Activated T-helper 17 cell treated with anti-CD3 and anti-CD28 coated beads, Interleukin-2, amount 50 U/mL, for 72 hours (primary cell): Measurements from ENCODE around the gene ARHGEF2. TPM values are rescaled to one million over a fixed set of nuclear protein-coding genes. Genes with fewer than 3 reads are reported as not detected.
"Not testable (repeated sequence)": the region's sequence is repeated elsewhere in the genome, so short reads cannot be mapped to it uniquely, and the experiment has no call there.

Experiments
- ATAC-seq: fragments of 150-1000 bp; cut with Tn5 transposase; replicated peaks from 2 replicates; pipeline ENCODE4 v1.10.0; 2021; ENCODE audit warnings: mild to moderate bottlenecking, moderate library complexity
- H3K27ac Mint-ChIP-seq: one replicate; pipeline ENCODE4 v1.8.0; 2022; ENCODE audit warnings: mixed read lengths
- H3K27me3 Mint-ChIP-seq: one replicate; pipeline ENCODE4 v1.8.0; 2022; ENCODE audit warnings: mixed read lengths
- H3K36me3 Mint-ChIP-seq: one replicate; pipeline ENCODE4 v1.8.0; 2022; ENCODE audit warnings: low read depth, mild to moderate bottlenecking, mixed read lengths
- H3K4me1 Mint-ChIP-seq: one replicate; pipeline ENCODE4 v1.8.0; 2022; ENCODE audit warnings: mixed read lengths
- H3K4me3 Mint-ChIP-seq: one replicate; pipeline ENCODE4 v1.8.0; 2022; ENCODE audit warnings: mild to moderate bottlenecking, mixed read lengths
- H3K9me3 Mint-ChIP-seq: one replicate; pipeline ENCODE4 v1.8.0; 2022; ENCODE audit warnings: mixed read lengths
- total RNA-seq, 2 donors: library from RNA; stranded (reverse); gene quantifications; one replicate each; pipeline ENCODE4 v1.2.3, GENCODE V29; 2022

ARHGEF2 gene
- total RNA-seq, 2 donors from 2014 or later = 108 to 205 TPM

DNA sequence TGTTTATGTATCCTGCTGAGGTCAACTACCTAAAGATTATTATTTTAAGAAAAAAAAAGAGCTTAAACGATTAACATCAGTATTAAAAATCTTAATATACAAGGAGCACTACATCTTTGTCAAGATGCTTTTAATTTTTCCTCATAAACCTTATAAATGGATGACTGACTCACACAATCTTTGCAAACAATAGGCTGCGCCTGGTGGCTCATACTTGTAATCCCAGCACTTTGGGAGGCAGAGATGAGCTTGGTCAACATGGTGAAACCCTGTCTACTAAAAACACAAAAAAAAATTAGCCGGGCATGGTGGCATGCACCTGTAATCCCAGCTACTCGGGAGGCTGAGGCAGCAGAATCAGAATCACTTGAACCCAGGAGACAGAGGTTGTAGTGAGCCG is 45.9 kb downstream of the ARHGEF2 start:
- peaks cover 8% of the 10 kb centered on the region for H3K4me1 Mint-ChIP-seq
- no peaks in the 10 kb centered on the region for H3K9me3 Mint-ChIP-seq
- no peaks in the 10 kb centered on the region for H3K27me3 Mint-ChIP-seq
- no peak for ATAC-seq
- no peak overlapping the region for H3K4me3 Mint-ChIP-seq
- H3K27ac Mint-ChIP-seq = no peak overlapping the region
- H3K36me3 Mint-ChIP-seq = no peaks in the 10 kb centered on the region

DNA sequence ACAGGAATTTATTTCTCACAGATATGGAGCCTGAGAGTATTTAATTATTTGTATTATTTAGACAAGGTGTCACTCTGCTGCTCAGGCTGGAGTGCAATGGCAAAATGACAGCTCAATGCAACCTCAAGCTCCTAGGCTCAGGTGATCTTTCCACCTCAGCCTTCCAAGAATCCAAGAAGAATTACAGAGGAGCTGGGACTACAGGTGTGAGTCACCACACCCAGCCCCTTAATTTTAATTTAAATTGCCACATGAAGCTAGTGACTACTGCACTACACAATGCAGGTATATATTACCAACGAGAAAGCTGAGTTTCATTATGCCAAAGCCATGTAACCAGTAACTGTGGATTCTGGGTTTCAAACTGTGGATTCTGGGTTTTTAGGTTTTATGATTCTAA is 46.3 kb downstream of the ARHGEF2 start:
- H3K4me3 Mint-ChIP-seq = no peak overlapping the region
- no peak overlapping the region for H3K27ac Mint-ChIP-seq
- no peaks in the 10 kb centered on the region for H3K36me3 Mint-ChIP-seq

DNA sequence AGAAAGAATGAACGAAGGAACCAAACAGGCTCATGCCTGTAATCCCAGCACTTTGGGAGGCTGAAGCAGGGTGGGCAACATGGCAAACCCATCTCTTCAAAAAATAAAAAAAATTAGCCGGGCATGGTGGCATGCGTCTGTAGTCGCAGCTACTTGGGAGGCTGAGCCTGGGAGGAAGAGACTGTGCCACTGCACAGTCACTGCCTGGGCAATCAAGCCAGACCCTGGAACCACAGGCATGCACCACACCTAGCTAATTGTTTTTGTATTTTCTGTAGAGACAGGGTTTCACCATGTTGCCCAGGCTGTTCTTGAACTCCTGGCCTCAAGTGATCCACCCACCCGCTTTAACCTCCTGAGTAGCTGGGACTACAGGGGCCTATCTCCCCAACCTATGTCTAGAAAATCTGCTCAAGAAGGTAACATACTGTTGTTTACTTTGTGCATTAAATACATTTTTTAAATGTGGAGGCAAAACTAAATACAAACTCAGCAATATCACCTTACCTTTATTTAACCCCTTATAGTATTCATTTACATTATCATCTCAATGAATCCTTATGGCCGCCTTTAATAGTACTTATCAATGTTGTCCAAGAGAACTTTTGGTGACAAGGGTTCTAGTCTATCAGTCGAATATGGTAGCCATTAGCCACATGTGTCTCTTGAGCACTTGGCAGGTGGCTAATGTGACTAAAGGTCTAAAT is 46.9 kb downstream of the ARHGEF2 start:
- Mint-ChIP-seq H3K4me3 (no peak overlapping the region), H3K9me3 (no peaks in the 10 kb centered on the region), H3K36me3 (no peaks in the 10 kb centered on the region), H3K27ac (no peak overlapping the region), H3K4me1 (peaks cover 8% of the 10 kb centered on the region), H3K27me3 (no peaks in the 10 kb centered on the region)
- no peak for ATAC-seq

More for the DNA sequence above, 46.3 kb downstream of the ARHGEF2 start:
- no peak for ATAC-seq
- H3K9me3 Mint-ChIP-seq = no peaks in the 10 kb centered on the region
- H3K27me3 Mint-ChIP-seq = no peaks in the 10 kb centered on the region
- peaks cover 8% of the 10 kb centered on the region for H3K4me1 Mint-ChIP-seq

DNA sequence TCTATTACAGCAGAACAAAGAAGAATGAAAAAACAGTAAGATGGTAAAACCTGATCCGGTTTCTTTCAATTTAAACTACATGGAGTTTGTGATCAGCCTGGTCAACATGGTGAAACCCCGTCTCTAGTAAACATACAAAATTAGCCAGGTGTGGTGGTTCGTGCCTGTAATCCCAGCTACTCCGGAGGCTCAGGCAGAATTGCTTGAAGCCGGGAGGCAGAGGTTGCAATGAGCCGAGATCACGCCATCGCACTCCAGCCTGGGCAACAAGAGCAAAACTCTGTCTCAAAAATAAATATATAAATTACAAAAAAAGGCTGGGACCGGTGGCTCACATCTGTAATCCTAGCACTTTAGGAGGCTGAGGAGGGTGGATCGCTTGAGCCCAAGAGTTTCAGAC is 47.6 kb downstream of the ARHGEF2 start:
- H3K4me3 Mint-ChIP-seq, H3K27me3 Mint-ChIP-seq, H3K9me3 Mint-ChIP-seq: not testable (repeated sequence)

DNA sequence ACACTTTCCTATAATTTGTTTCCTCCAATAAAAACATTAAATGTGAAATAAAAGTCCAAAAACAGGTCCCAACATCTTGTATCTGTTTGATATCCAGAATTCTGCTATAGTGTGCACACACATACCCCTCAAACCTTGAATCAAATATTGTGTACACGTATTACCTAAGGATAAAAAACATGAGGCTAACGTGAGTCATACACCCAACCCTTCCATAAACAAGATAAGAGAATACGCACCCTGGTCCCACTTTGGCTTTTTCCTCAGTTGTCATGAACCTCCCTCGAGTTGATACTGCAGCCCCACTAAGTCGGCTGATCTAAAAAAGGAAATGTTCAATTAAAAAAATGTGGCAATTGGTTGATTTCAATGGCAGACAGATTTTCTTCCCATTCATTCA is 49.3 kb downstream of the ARHGEF2 start:
- Mint-ChIP-seq H3K4me1 (peaks cover 8% of the 10 kb centered on the region), H3K9me3 (no peaks in the 10 kb centered on the region), H3K36me3 (no peaks in the 10 kb centered on the region), H3K27ac (peak overlapping the region; percentile 68), H3K4me3 (peak overlapping the region; percentile 34), H3K27me3 (no peaks in the 10 kb centered on the region)
- ATAC-seq = no peak

More for the DNA sequence above, 47.6 kb downstream of the ARHGEF2 start:
- H3K36me3 Mint-ChIP-seq, H3K4me1 Mint-ChIP-seq, ATAC-seq: not testable (repeated sequence)
- peak overlapping the region; percentile 48 for H3K27ac Mint-ChIP-seq

DNA sequence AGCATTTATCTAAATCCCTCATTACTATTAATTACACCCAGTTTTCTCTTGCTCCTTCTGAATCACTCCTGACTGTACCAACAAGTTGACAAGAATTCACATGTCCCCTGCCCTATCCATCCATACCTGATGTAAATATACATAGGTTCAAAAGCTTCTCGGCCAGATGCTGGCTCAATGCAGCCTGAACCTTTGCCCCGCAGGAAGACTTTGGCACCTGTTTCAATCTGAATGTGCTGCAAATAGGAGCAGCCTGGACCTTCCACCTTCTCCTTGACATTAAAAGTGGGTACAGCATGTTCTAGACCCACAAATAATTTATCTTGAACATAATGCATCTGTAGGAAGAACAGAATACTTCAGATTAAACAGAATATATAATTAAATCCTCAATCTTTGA is 52.8 kb downstream of the ARHGEF2 start:
- no peak overlapping the region for H3K4me3 Mint-ChIP-seq
- ATAC-seq = no peak
- peak overlapping the region; percentile 29 for H3K27ac Mint-ChIP-seq

DNA sequence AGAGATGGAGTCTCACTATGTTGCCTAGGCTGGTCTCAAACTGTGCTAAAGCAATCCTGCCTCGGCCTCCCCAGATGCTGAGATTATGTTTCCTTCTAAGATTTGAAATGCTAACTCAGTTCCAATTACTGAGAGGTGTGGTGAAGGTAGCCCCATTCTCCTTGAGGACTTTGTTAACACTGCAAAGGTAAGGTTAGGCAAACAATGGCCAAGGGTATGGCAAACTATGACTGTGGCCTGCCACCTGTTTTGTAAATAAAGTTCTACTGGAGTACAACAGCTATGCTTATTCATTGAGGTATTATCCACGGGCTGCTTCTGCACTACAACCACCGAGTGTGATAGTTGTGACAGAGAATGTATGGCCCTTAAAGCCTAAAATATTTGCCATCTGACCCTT is 57.6 kb downstream of the ARHGEF2 start:
- ATAC-seq = no peak
- no peaks in the 10 kb centered on the region for H3K36me3 Mint-ChIP-seq
- no peaks in the 10 kb centered on the region for H3K9me3 Mint-ChIP-seq
- no peak overlapping the region for H3K4me3 Mint-ChIP-seq
- no peaks in the 10 kb centered on the region for H3K4me1 Mint-ChIP-seq
- H3K27ac Mint-ChIP-seq = no peak overlapping the region
- no peaks in the 10 kb centered on the region for H3K27me3 Mint-ChIP-seq

More for the DNA sequence above, 52.8 kb downstream of the ARHGEF2 start:
- no peaks in the 10 kb centered on the region for H3K27me3 Mint-ChIP-seq
- H3K36me3 Mint-ChIP-seq = no peaks in the 10 kb centered on the region
- no peaks in the 10 kb centered on the region for H3K9me3 Mint-ChIP-seq
- peaks cover 8% of the 10 kb centered on the region for H3K4me1 Mint-ChIP-seq

DNA sequence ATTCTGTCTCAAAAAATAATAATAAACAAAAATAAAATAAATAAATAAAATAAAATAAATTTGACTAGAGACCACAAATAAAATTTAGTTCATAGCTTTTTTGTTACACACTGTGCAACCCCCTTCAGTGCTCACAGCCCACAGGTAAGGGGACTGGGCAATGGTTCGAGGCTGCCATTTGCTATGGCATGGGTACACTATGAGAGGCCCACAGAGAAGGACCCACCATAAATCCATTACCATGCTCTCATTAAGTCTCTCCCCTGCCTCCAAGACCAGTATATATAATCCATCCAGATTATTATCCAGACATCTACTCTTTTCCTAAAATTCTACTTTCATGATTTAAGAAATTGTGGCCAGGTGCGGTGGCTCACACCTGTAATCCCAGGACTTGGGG is 58.5 kb downstream of the ARHGEF2 start:
- no peaks in the 10 kb centered on the region for H3K27me3 Mint-ChIP-seq
- no peak overlapping the region for H3K27ac Mint-ChIP-seq
- no peaks in the 10 kb centered on the region for H3K4me1 Mint-ChIP-seq
- ATAC-seq = no peak
- no peak overlapping the region for H3K4me3 Mint-ChIP-seq
- H3K9me3 Mint-ChIP-seq = no peaks in the 10 kb centered on the region
- no peaks in the 10 kb centered on the region for H3K36me3 Mint-ChIP-seq

DNA sequence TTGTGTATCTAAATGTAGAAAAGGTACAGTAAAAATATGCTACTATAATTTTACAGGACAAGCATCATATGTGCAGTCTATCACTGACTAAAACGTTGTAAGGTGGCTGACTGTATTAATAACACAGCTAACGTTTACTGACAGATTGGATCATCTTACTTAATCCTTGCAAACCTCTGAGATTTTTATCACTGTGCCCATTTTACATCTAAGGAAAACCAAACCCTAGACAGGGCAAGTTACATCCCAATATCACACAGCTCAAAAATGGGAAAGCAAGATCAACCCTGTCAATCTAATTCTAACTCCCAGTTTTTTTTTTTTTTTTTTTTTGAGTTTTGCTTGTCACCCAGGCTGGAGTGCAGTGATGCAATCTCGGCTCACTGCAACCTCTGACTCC is 59.7 kb downstream of the ARHGEF2 start:
- Mint-ChIP-seq H3K4me3 (no peak overlapping the region), H3K36me3 (no peaks in the 10 kb centered on the region), H3K27ac (no peak overlapping the region), H3K4me1 (no peaks in the 10 kb centered on the region), H3K27me3 (no peaks in the 10 kb centered on the region), H3K9me3 (no peaks in the 10 kb centered on the region)
- no peak for ATAC-seq

DNA sequence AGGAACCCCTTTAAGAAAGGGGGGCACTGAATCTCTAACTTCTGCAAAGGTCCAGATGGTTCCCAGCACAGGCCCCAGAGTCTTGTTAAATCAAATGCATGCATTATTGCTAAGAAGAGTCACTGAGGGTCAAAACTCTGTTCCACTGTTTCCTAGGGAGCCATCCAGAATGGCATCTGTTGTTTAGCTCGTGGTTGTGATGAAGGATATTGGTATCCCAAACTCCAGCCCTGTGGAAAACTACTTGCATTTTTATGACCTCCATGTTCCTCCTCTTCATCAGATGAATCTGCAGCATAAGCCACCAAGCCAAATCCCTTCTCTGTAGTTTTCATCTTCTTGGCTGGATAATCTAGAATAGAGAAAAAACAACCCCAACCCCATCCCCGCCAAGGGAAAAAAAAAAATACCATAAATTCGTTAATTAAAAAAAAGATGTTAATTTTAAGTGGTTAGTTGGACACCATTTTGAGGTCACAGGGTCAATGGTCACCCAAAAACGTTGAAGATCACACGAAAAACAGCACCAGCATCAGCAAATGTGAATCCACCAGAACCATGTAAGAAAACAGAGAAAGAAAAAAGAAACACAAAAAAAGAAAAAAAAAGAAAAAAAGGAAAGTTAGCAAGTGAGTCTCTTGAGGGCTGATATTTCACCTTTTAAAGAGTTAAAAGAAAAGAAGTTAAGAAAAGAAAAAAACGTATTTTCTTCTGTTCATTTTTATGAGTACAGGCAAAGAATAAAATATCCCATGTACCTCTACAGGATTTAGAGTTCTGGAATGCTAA is 64.2 kb downstream of the ARHGEF2 start:
- Mint-ChIP-seq H3K27me3 (no peaks in the 10 kb centered on the region), H3K36me3 (no peaks in the 10 kb centered on the region), H3K27ac (peak overlapping the region; percentile 46), H3K9me3 (no peaks in the 10 kb centered on the region), H3K4me3 (no peak overlapping the region), H3K4me1 (peaks cover 20% of the 10 kb centered on the region)
- ATAC-seq = no peak

DNA sequence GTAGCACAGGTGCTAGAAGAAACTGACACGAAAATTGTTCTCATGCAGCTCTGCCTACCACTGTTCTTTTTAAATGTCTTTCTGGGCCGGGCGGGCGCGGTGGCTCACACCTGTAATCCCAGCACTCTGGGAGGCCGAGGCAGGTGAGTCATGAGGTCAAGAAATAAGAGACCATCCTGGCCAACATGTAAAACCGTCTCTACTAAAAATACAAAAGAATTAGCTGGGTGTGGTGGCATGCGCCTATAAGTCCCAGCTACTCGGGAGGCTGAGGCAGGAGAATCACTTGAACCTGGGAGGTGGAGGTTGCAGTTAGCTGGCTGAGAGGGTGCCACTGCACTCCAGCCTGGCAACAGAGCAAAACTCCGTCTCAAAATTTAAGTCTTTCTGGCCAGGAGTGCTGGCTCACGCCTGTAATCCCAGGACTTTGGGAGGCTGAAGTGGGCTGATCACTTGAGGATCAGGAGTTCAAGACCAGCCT is 66.3 kb downstream of the ARHGEF2 start:
- Mint-ChIP-seq H3K36me3 (no peaks in the 10 kb centered on the region), H3K4me1 (peaks cover 20% of the 10 kb centered on the region), H3K9me3 (no peaks in the 10 kb centered on the region), H3K4me3 (peak overlapping the region; percentile 98), H3K27me3 (no peaks in the 10 kb centered on the region), H3K27ac (peak overlapping the region; percentile 97)
- ATAC-seq = no peak

DNA sequence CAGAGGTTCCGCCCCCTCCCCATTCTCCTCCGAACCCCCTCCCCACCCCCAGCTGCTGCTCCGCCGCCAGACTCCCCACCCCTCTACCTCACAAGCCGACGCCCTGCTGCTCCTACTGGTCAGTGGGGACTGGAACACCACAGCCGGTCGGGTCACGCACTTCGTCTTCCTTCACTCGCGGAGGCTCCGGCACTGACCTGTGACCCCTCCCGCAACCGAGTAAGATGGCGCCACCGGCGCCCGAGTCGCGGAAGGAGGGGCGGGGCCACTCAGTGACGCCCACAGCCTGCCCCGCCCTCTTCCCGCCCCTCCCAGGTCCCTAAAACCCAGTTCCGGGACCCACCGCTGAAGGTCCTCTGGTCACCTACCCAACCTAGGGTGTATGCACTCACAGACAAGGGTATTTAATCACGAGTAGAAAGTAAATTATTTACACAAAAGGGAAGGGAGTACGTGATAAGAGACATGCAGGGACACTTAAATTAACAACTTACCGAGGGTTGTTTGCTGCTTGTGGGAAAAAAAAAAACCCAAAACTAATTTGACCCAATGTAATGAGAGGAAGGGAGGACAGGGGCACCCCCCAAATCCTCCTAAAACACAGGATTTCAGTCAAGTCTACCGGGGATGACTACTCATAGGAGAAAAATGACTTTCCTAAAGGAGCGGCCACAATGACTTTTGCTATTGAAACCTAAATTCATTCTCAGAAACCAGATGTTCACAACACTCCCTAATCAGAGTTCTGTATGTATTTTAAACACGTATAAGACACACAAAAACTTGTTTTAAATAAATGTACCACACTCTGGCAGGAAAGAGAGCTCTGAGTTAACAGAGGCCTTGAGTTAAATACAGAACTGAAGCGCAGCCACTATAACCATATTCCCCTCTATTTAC is 66.9 kb downstream of the ARHGEF2 start, which contains the start of gene RIT1:
Gene RIT1 (minus strand): TSS at position 194 of the 900 bp plus-strand sequence. CDS start 588 bp downstream, outside the sequence.
- no peaks in the 10 kb centered on the region for H3K9me3 Mint-ChIP-seq
- peak; percentile 86 for ATAC-seq
- H3K36me3 Mint-ChIP-seq = no peaks in the 10 kb centered on the region
- H3K4me1 Mint-ChIP-seq = peaks cover 20% of the 10 kb centered on the region
- H3K4me3 Mint-ChIP-seq = peak within 1 kb of the TSS; percentile 98
- H3K27ac Mint-ChIP-seq = peak within 1 kb of the TSS; percentile 97
- H3K27me3 Mint-ChIP-seq = no peaks in the 10 kb centered on the region

DNA sequence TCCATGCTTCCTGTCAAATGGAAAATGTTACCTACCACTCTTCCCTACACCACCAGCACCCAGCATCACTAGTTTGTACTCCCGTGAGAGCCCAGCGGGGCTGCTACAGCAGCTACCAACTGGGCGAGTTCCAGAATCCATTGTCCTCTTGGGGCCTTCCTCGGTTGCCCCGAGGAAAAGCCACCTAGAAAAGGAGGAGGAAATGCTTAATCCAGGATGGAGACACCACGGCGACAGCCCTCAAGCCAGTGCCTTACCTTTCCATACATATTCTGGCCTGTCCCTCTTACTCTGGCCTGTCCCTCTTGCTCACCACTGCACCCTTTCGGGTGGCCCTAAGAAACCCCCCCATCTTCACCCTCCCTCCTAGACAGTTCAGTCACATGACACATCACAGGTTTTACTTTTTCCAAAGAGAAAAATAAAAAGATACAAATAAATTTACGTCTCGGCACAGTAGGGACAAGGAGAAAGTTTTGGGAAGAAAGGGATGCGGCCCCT is 67.7 kb downstream of the ARHGEF2 start:
- peak; percentile 20 for ATAC-seq
- Mint-ChIP-seq H3K27me3 (no peaks in the 10 kb centered on the region), H3K4me3 (peak overlapping the region; percentile 98), H3K27ac (peak overlapping the region; percentile 97), H3K9me3 (no peaks in the 10 kb centered on the region), H3K4me1 (peaks cover 20% of the 10 kb centered on the region), H3K36me3 (no peaks in the 10 kb centered on the region)

DNA sequence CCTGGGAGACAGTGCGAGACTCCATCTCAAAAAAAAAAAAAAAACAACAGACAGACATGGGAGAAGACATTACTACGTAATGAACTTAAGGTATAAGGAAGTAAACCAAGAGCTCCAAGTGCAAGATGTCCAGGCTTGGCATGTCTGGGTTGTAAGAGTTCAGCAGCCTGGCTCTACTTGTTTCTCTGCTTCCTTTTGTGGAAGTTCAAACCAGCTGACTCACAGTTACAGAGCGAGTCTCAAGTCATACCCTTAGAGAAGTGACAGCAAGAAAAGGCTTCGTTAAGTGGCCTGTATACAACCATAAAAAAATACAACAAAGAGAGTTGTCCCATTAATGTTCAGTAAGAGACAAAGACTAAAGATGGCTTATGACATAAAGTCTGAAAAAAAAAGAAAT is 68.5 kb downstream of the ARHGEF2 start:
- Mint-ChIP-seq H3K9me3 (no peaks in the 10 kb centered on the region), H3K27ac (peak overlapping the region; percentile 97), H3K4me3 (peak overlapping the region; percentile 98), H3K27me3 (no peaks in the 10 kb centered on the region), H3K36me3 (peaks cover 6% of the 10 kb centered on the region), H3K4me1 (peaks cover 20% of the 10 kb centered on the region)
- no peak for ATAC-seq
